CD1c-positive myeloid dendritic cell (primary cell): ENCODE results near the gene SLC48A1.
A peak's percentile ranks its signal among the peaks of the same experiment; 100 is the strongest.

Experiments
- DNase-seq: peaks from one replicate; pipeline ENCODE4 v3.0.0-alpha.2; 2016; ENCODE audit errors: extremely low spot score

Gene SLC48A1

DNA sequence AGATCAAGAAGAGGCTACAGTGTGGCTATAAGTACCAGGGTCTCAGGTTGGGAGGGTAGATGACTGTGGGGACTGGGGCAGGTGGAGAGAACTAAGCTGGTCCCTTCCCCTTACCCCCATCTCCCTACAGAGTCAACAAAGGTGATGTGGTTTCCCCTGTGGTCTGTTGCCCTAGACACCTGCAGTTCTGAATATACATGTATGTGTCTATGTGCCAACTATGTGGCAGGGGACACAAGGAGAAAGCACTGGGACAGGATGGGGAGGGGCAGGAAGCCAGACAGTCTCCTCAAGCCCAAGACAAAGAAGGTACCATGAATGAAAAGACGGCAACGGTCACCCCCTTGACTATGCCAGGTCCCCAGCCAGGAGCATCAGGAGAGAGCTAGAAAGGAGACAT, 51.2 kb downstream of the SLC48A1 start:
- no peak for DNase-seq

GRCh38 chr12:47824635-47825034, 51.6 kb downstream of the SLC48A1 start:
- DNase-seq = no peak

DNA sequence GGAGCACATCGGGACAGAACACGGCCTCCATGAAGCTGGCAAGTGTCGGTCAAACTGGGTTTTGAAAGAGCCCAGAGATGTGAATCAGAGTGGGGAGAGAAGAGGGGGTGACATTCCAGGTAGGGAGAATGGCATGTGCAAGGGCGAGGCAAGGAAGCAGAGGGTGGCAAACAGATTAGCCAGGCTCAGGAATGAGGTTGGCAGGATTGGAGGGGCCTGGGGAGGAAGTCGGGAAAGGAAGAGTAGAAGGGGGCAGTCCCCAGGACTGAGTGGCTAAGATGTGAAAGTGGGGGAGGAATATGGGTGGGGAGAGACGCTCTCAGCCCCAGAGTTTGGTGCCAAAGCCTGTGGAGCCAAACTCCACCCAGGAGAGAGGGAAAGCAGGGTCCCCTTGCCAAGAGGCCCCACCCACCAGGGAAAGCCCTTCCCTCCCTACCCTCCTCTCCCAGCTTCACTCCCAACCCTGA, 52.2 kb downstream of the SLC48A1 start:
- no peak for DNase-seq

DNA sequence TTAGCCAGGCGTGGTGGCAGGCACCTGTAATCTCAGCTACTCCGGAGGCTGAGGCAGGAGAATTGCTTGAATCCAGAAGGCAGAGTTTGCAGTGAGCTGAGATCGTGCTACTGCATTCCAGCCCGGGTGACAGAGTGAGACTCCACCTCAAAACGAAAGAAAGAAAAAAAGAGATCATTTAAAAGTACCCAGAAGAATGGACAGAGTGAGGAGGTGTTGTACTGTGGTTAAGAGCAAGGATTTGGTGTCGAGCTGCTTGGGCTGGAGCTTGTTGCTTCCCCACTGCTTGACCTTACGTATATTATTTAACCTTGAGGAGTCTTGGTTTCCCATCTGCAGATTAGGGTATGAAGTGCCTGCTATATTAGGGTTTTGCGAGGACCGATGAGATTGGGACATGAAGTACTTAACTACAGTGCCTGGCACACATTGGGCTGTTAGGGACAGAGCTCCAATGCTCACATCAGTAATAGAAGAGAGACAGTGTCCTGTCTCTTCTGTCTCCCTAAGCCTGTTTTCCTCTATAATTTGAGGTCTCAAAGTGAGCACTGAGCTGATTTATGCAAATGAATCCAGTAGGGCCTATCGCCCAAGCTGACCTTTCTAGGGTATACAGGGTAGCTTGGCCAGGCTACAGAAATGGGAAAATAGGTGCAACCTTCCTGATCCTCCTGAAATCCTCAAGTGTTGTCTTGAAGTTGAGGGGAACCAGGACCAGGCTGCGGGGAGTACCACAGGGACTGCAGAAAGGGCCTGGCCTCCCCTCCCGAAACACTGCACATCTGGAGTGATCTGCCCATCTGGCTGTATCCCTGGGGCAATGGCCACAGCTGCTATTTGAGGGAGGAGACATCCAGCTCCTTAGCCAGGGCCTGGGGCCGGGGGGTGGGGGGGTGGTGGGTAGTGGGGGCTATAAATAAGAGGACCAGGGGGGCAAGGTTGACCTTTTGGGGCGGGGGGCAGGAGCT, 55.3 kb downstream of the SLC48A1 start:
- no peak for DNase-seq

DNA sequence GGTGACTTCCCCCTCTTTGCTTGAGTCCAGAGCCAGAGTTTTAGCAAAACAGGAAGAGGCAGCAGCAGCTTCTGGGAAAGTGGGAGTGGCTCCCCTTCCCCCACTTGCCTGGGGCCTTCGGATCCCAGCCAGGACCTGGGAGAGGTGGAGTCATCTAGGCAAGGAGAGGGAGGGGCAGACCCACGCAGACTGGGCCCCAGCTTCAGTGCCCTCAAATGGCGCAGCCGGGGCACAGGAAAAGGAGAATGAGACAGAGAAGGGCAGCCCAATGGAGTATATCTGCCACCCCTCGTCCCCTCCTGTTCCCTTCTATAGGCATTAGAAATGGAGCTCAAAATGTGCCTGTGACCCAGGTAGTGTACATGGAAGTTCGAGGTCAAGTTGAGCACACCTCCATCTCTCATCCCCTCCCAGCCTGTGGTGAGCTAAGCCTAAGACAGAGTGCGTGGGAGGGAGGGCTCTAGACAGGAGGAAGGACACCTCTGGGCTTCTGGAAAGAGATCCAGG, 56.0 kb downstream of the SLC48A1 start:
- DNase-seq = peak; percentile 46

GRCh38 chr12:47829584-47829983, 56.5 kb downstream of the SLC48A1 start:
- DNase-seq = no peak
